Bronchial epithelial cell (primary cell): ENCODE measurements around the gene JARID2. TPM values are rescaled to one million over a fixed set of nuclear protein-coding genes. Genes with fewer than 3 reads are reported as not detected.

Experiments used
- DNase-seq: peaks from one replicate; pipeline ENCODE4 v3.0.0-alpha.2; 2010; ENCODE audit warnings: low read depth
- FAIRE-seq: peaks from 2 replicates; lab custom pipeline; 2011; peaks lifted over from hg19 to GRCh38; lab: Jason Lieb, UNC
- H3K27me3 ChIP-seq: 2 replicates; pipeline ENCODE4 v1.5.1; 2011; ENCODE audit warnings: low read length; ENCODE audit not compliant: control insufficient read depth, insufficient read depth
- H3K36me3 ChIP-seq: 2 replicates; pipeline ENCODE4 v1.5.1; 2011; ENCODE audit warnings: low read length; ENCODE audit not compliant: control insufficient read depth, insufficient read depth
- H3K4me3 ChIP-seq: 2 replicates; pipeline ENCODE4 v1.5.1; 2011; ENCODE audit warnings: mild to moderate bottlenecking, low read depth, low read length, control low read depth
- CTCF ChIP-seq: IDR thresholded peaks from 2 replicates; pipeline ENCODE4 v1.5.1; 2011; ENCODE audit warnings: mild to moderate bottlenecking, moderate library complexity, low read length, control low read depth, inconsistent platforms; ENCODE audit not compliant: insufficient read depth, severe bottlenecking
- total RNA-seq: library from RNA; depleted of rRNA; stranded (reverse); fragments of >200 nt; gene quantifications from 2 replicates; pipeline ENCODE4 v1.2.1, GENCODE V29; 2014

Gene JARID2
- total RNA-seq, 1 donor from 2014 or later, result 29.2 TPM

- FAIRE-seq, result no peak
- DNase-seq, result no peak
- no peak for TF ChIP-seq CTCF
- no peak overlapping the region for H3K4me3 ChIP-seq
- H3K36me3 ChIP-seq, result no peaks in the 10 kb centered on the region
- no peaks in the 10 kb centered on the region for H3K27me3 ChIP-seq
Measured at GRCh38 chr6:15544321-15544900, 298.5 kb downstream of the JARID2 start.

- DNase-seq (peak; percentile 30), FAIRE-seq (no peak)
- Histone ChIP-seq H3K4me3 (no peak overlapping the region), H3K36me3 (peaks cover under 1% of the 10 kb centered on the region), H3K27me3 (no peaks in the 10 kb centered on the region)
- no peak for TF ChIP-seq CTCF
Measured at GRCh38 chr6:15546591-15546990, 300.7 kb downstream of the JARID2 start.

GRCh38 chr6:15547400-15547799, 301.5 kb downstream of the JARID2 start:
- no peak for DNase-seq
- FAIRE-seq, result no peak
- Histone ChIP-seq H3K27me3 (no peaks in the 10 kb centered on the region), H3K36me3 (peaks cover 2% of the 10 kb centered on the region), H3K4me3 (no peak overlapping the region)
- no peak for TF ChIP-seq CTCF

GRCh38 chr6:15549371-15549770, 303.5 kb downstream of the JARID2 start:
- Histone ChIP-seq H3K4me3 (no peak overlapping the region), H3K27me3 (no peaks in the 10 kb centered on the region), H3K36me3 (peaks cover 2% of the 10 kb centered on the region)
- DNase-seq, result no peak
- FAIRE-seq, result no peak
- TF ChIP-seq CTCF, result no peak

GRCh38 chr6:15550546-15551123, 304.8 kb downstream of the JARID2 start:
- DNase-seq, result no peak
- TF ChIP-seq CTCF, result no peak
- H3K27me3 ChIP-seq, result no peaks in the 10 kb centered on the region
- no peak overlapping the region for H3K4me3 ChIP-seq
- H3K36me3 ChIP-seq, result peaks cover 2% of the 10 kb centered on the region
- FAIRE-seq, result no peak

- FAIRE-seq, result no peak
- DNase-seq, result no peak
- Histone ChIP-seq H3K36me3 (peaks cover 2% of the 10 kb centered on the region), H3K27me3 (no peaks in the 10 kb centered on the region), H3K4me3 (no peak overlapping the region)
- TF ChIP-seq CTCF, result no peak
Measured at GRCh38 chr6:15551262-15551661, 305.4 kb downstream of the JARID2 start.
